Caco-2 (cell line): ENCODE data around the gene FAM98B. TPM values are rescaled to one million over a fixed set of nuclear protein-coding genes. Genes with fewer than 3 reads are reported as not detected.

Experiments used
- BruUV-seq: library from RNA; stranded (reverse); fragments of 400-500 nt; replicated peaks from 2 replicates; lab custom pipeline; 2021; lab: Mats Ljungman, UMichigan
- CTCF ChIA-PET: fragments of 300-600 bp; sonication (Branson Sonifier 250); formaldehyde crosslinking; loops from one replicate; lab custom pipeline; 2022; ENCODE audit warnings: antibody characterized with exemption; lab: Charles Lee
- POLR2A ChIA-PET: fragments of 300-600 bp; sonication (Branson Sonifier 250); formaldehyde crosslinking; loops from one replicate; lab custom pipeline; 2022; ENCODE audit warnings: antibody characterized with exemption; lab: Charles Lee
- DNase-seq, 2 experiments: peaks; one replicate each; pipeline versions ENCODE4 v3.0.0 to v3.0.0-alpha.2; 2020 to 2022
- H3K27me3 ChIP-seq: replicated peaks from 2 replicates; pipeline ENCODE4 v1.6.0; 2011; ENCODE audit warnings: low read length; ENCODE audit not compliant: control insufficient read depth, insufficient read depth
- H3K36me3 ChIP-seq: 2 replicates; pipeline ENCODE4 v1.5.1; 2011; ENCODE audit warnings: low read length; ENCODE audit not compliant: control insufficient read depth, insufficient read depth
- H3K4me1 ChIP-seq: fragments of 250-450 bp; sonication (Bioruptor Pico); 2 replicates; pipeline ENCODE4 v1.5.1; 2020; ENCODE audit warnings: mild to moderate bottlenecking
- H3K4me3 ChIP-seq: 2 replicates; pipeline ENCODE4 v1.5.1; 2011; ENCODE audit warnings: low read depth, mild to moderate bottlenecking, control low read depth, low read length
- H3K9me3 ChIP-seq: fragments of 250-450 bp; sonication (Bioruptor Pico); 2 replicates; pipeline ENCODE4 v1.5.1; 2020; ENCODE audit warnings: mild to moderate bottlenecking, moderate library complexity
- H3K27ac Mint-ChIP-seq: one replicate; pipeline ENCODE4 v1.8.0; 2022; ENCODE audit warnings: mixed read lengths; ENCODE audit not compliant: unreplicated experiment
- H3K27me3 Mint-ChIP-seq: one replicate; pipeline ENCODE4 v1.8.0; 2022; ENCODE audit warnings: mixed read lengths; ENCODE audit not compliant: insufficient read depth, unreplicated experiment
- H3K36me3 Mint-ChIP-seq: one replicate; pipeline ENCODE4 v1.8.0; 2022; ENCODE audit warnings: mild to moderate bottlenecking, mixed read lengths; ENCODE audit not compliant: insufficient read depth, unreplicated experiment
- H3K4me1 Mint-ChIP-seq: one replicate; pipeline ENCODE4 v1.8.0; 2022; ENCODE audit warnings: low read depth, mixed read lengths; ENCODE audit not compliant: unreplicated experiment
- H3K4me3 Mint-ChIP-seq: one replicate; pipeline ENCODE4 v1.8.0; 2022; ENCODE audit warnings: mild to moderate bottlenecking, moderate library complexity, mixed read lengths; ENCODE audit not compliant: unreplicated experiment
- H3K9me3 Mint-ChIP-seq: one replicate; pipeline ENCODE4 v1.8.0; 2022; ENCODE audit warnings: mixed read lengths; ENCODE audit not compliant: unreplicated experiment
- intact Hi-C: fragments of 100-400 bp; cut with micrococcal nuclease; formaldehyde crosslinking; loops from one replicate; pipeline ENCODE4 v1.10.0; 2022; ENCODE audit not compliant: unreplicated experiment
- total RNA-seq: library from RNA; stranded (reverse); gene quantifications from 2 replicates; pipeline ENCODE4 v1.2.3, GENCODE V29; 2022
- TF ChIP-seq, protein P1 (sequence below), 2 experiments: fragments of 200-600 bp in 1 of 2; IDR thresholded peaks; 1 replicate in 1 of 2; 2 replicates in 1 of 2; pipeline versions ENCODE4 v1.5.1 to v1.8.0; 2011 to 2022; ENCODE audit warnings: antibody characterized with exemption in 1 of 2, control low read depth in 1 of 2, inconsistent platforms in 1 of 2, low read depth in 1 of 2, low read length in 1 of 2, mild to moderate bottlenecking in 1 of 2, moderate library complexity in 1 of 2; ENCODE audit not compliant: insufficient read depth in 1 of 2, severe bottlenecking in 1 of 2, unreplicated experiment in 1 of 2

FAM98B gene
- total RNA-seq, 1 experiment from 2014 or later: 47.2 TPM

DNA sequence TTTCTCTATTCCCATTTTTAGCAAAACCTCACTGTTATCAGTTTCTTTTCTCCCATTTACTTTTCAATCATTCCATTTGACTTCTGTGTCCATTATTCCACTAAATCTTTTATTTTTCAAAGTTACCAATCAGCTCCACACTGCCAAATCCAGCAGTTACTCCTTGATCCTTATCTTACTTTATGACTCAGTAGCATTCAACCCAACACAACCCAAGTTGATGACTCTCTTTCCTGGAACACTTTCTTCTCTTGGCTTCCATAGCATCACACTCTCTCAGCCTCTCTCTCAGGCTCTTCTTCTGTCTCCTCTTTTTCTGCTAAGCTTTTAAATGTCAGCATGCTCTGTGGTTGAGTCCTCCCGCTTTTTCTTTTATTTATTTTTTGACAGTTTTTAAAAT is 74.4 kb downstream of the FAM98B start:
- H3K27me3 ChIP-seq: no peaks in the 10 kb centered on the region
- intact Hi-C loops: no loop called here
- H3K36me3 ChIP-seq: no peaks in the 10 kb centered on the region
- Mint-ChIP-seq H3K4me3 (no peak overlapping the region), H3K4me1 (no peaks in the 10 kb centered on the region), H3K36me3 (no peaks in the 10 kb centered on the region), H3K27ac (no peak overlapping the region), H3K27me3 (no peaks in the 10 kb centered on the region), H3K9me3 (no peaks in the 10 kb centered on the region)
- no peak overlapping the region for H3K4me3 ChIP-seq
- H3K9me3 ChIP-seq: no peaks in the 10 kb centered on the region
- BruUV-seq: no TSS peak
- DNase-seq: no peak
- no peaks in the 10 kb centered on the region for H3K4me1 ChIP-seq
- POLR2A ChIA-PET: interaction anchor here (0.5 kb wide), 1 partner anchor 1280 kb away, joined by 3 read pairs; no protein-coding TSS in a partner anchor
- TF ChIP-seq, protein P1, sequence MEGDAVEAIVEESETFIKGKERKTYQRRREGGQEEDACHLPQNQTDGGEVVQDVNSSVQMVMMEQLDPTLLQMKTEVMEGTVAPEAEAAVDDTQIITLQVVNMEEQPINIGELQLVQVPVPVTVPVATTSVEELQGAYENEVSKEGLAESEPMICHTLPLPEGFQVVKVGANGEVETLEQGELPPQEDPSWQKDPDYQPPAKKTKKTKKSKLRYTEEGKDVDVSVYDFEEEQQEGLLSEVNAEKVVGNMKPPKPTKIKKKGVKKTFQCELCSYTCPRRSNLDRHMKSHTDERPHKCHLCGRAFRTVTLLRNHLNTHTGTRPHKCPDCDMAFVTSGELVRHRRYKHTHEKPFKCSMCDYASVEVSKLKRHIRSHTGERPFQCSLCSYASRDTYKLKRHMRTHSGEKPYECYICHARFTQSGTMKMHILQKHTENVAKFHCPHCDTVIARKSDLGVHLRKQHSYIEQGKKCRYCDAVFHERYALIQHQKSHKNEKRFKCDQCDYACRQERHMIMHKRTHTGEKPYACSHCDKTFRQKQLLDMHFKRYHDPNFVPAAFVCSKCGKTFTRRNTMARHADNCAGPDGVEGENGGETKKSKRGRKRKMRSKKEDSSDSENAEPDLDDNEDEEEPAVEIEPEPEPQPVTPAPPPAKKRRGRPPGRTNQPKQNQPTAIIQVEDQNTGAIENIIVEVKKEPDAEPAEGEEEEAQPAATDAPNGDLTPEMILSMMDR (IDR thresholded peaks at IDR 0.05; ENCODE audit: insufficient read depth in 1 of 2, low read depth in 1 of 2, low read length in 1 of 2, severe bottlenecking in 1 of 2, unreplicated experiment in 1 of 2): no peak
- CTCF ChIA-PET: no interaction called here

DNA sequence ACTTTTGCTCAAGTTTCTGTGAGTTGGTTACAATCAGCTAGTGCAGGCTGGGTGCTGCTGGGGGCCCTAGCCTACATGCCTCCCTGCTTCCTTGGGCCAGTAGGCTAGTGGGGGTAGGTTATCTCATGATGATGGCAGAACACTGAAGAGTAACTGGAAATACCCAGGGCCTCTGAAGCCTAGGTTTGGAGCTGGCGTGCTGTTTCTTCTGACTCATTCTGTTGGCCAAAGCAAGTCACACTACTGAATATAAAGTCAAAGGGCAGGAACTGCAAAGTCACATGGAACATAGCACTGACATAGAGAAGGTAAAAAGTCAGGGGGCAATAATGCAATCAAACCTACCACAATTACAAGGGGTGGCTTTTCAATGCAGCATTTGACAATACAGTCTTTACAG is 76.2 kb downstream of the FAM98B start:
- H3K36me3 Mint-ChIP-seq: no peaks in the 10 kb centered on the region
- H3K4me3 ChIP-seq: no peak overlapping the region
- no TSS peak for BruUV-seq
- H3K9me3 Mint-ChIP-seq: no peaks in the 10 kb centered on the region
- H3K4me1 ChIP-seq: no peaks in the 10 kb centered on the region
- intact Hi-C loops: no loop called here
- no peak for DNase-seq
- TF ChIP-seq, protein P1 (IDR thresholded peaks at IDR 0.05; ENCODE audit: insufficient read depth in 1 of 2, low read depth in 1 of 2, low read length in 1 of 2, severe bottlenecking in 1 of 2, unreplicated experiment in 1 of 2): no peak
- H3K4me1 Mint-ChIP-seq: no peaks in the 10 kb centered on the region
- no peaks in the 10 kb centered on the region for H3K9me3 ChIP-seq
- H3K27me3 ChIP-seq: no peaks in the 10 kb centered on the region
- CTCF ChIA-PET: no interaction called here
- H3K27me3 Mint-ChIP-seq: no peaks in the 10 kb centered on the region
- POLR2A ChIA-PET: no interaction called here
- H3K36me3 ChIP-seq: no peaks in the 10 kb centered on the region
- no peak overlapping the region for H3K27ac Mint-ChIP-seq
- H3K4me3 Mint-ChIP-seq: no peak overlapping the region

DNA sequence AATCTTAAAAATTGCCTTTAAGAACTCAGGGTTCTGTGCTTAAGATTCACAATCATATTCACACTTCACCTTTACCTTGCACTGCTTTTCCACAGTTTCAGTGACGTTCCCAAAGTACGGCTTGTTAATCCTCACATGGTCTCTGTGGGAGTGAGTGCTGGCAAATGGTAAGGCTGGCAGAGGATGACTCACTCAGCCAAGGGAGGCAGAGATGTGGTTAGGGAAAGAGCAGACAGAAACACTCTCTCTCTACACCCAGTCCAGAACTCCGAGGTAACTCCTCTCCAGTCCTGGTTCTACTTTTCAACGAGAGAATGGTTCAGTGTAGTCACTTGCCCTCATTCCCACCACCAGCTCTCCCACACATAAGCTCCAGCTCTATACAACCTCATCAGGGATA is 77.6 kb downstream of the FAM98B start:
- Mint-ChIP-seq H3K27me3 (no peaks in the 10 kb centered on the region), H3K9me3 (no peaks in the 10 kb centered on the region), H3K36me3 (no peaks in the 10 kb centered on the region), H3K27ac (no peak overlapping the region), H3K4me3 (no peak overlapping the region), H3K4me1 (no peaks in the 10 kb centered on the region)
- H3K9me3 ChIP-seq: no peaks in the 10 kb centered on the region
- intact Hi-C loops: no loop called here
- no peaks in the 10 kb centered on the region for H3K36me3 ChIP-seq
- TF ChIP-seq, protein P1 (IDR thresholded peaks at IDR 0.05; ENCODE audit: insufficient read depth in 1 of 2, low read depth in 1 of 2, low read length in 1 of 2, severe bottlenecking in 1 of 2, unreplicated experiment in 1 of 2): no peak
- H3K27me3 ChIP-seq: no peaks in the 10 kb centered on the region
- no peak overlapping the region for H3K4me3 ChIP-seq
- no peak for DNase-seq
- no TSS peak for BruUV-seq
- POLR2A ChIA-PET: no interaction called here
- no peaks in the 10 kb centered on the region for H3K4me1 ChIP-seq
- CTCF ChIA-PET: no interaction called here
